Testis (tissue), 2 donors: ENCODE results near the gene P2RY11.

Source experiments
- POLR2A ChIP-seq: fragments of 450-650 bp; IDR thresholded peaks from one replicate; pipeline ENCODE4 v1.6.1; 2017; ENCODE audit warnings: antibody characterized with exemption, mild to moderate bottlenecking, moderate library complexity
- TF ChIP-seq, protein P1 (sequence below), 3 experiments: fragments of 450-650 bp in 2 of 3; fragments of 200-600 bp in 1 of 3; sonication (generic) in 1 of 3; IDR thresholded peaks; one replicate each; pipeline ENCODE4 v1.5.1; 2016 to 2019; ENCODE audit warnings: antibody characterized with exemption in 3 of 3, mild to moderate bottlenecking in 2 of 3, moderate library complexity in 1 of 3

DNA sequence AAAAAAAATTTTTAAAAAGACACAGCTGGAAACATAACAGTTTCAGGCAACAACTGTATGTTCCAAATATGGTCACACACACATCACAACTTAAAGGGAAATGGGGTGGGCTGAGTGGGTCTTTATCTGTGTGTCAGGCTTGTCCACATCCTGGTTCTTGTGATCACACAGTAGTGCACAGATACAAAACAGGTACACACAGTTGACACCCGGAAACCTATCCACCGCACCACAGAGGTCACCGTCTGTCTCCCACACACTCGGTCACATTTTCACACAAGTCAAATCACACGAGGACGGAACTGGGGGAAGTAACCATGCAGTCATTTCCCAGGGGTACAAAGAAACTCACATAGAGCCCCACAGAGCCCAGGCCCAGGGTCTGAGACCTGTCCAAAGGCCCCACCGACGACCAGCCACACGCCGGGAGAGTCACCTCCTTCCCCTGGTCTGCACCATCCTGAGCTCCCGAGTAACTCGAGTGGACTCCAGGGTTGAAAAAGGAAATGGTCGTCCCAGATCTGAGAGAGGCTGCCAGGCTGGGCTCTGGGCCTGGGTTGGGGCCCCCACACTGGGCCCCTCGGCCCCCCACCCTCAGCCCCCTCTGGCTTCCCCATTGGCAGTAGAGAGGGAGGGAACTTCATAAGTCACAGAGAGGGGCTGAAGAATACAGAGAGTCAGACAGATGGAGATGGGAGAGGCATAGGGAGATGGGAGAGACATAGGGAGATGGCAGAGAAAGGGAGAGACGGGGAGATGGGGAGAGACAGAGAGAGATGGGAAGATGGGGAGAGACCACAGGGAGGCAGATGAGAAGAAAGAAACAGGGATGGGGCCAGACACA is 6.6 kb upstream of the P2RY11 start:
- TF ChIP-seq, protein P1, sequence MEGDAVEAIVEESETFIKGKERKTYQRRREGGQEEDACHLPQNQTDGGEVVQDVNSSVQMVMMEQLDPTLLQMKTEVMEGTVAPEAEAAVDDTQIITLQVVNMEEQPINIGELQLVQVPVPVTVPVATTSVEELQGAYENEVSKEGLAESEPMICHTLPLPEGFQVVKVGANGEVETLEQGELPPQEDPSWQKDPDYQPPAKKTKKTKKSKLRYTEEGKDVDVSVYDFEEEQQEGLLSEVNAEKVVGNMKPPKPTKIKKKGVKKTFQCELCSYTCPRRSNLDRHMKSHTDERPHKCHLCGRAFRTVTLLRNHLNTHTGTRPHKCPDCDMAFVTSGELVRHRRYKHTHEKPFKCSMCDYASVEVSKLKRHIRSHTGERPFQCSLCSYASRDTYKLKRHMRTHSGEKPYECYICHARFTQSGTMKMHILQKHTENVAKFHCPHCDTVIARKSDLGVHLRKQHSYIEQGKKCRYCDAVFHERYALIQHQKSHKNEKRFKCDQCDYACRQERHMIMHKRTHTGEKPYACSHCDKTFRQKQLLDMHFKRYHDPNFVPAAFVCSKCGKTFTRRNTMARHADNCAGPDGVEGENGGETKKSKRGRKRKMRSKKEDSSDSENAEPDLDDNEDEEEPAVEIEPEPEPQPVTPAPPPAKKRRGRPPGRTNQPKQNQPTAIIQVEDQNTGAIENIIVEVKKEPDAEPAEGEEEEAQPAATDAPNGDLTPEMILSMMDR (IDR thresholded peaks at IDR 0.05): no peak
- no peak for TF ChIP-seq POLR2A
